HG02588 (cell line): Measurements from ENCODE around the gene LRBA.
A peak's percentile ranks its signal among the peaks of the same experiment; 100 is the strongest.
"Not testable (repeated sequence)": the region's sequence is repeated elsewhere in the genome, so short reads cannot be mapped to it uniquely, and the experiment has no call there.

ENCODE experiments used
- ATAC-seq: cut with Tn5 transposase; IDR thresholded peaks from one replicate; pipeline ENCODE4 v1.9.1; 2021; ENCODE audit warnings: mild to moderate bottlenecking, moderate library complexity; ENCODE audit not compliant: unreplicated experiment

Gene LRBA

GRCh38 chr4:151022586-151022985, 7.5 kb upstream of the LRBA start:
- ATAC-seq = no peak

GRCh38 chr4:151021637-151022334, 6.7 kb upstream of the LRBA start:
- no peak for ATAC-seq

- ATAC-seq = peak; percentile 75
Observed at GRCh38 chr4:151015459-151016347, 619 bp upstream of the LRBA start.

GRCh38 chr4:151013944-151014343, 1.1 kb downstream of the LRBA start:
- no peak for ATAC-seq

- ATAC-seq = no peak
Observed at GRCh38 chr4:151013491-151013890, 1.6 kb downstream of the LRBA start.

GRCh38 chr4:151012820-151013219, 2.3 kb downstream of the LRBA start:
- no peak for ATAC-seq

GRCh38 chr4:151012376-151012775, 2.7 kb downstream of the LRBA start:
- no peak for ATAC-seq

GRCh38 chr4:151004222-151004621, 10.9 kb downstream of the LRBA start:
- no peak for ATAC-seq

GRCh38 chr4:151000747-151001429, 14.2 kb downstream of the LRBA start:
- no peak for ATAC-seq

GRCh38 chr4:150999086-150999485, 16.0 kb downstream of the LRBA start:
- no peak for ATAC-seq

- no peak for ATAC-seq
Observed at GRCh38 chr4:150997141-150997540, 17.9 kb downstream of the LRBA start.

- no peak for ATAC-seq
Observed at GRCh38 chr4:150994721-150995120, 20.4 kb downstream of the LRBA start.

- not testable (repeated sequence) for ATAC-seq
Observed at GRCh38 chr4:150993577-150993976, 21.5 kb downstream of the LRBA start.

GRCh38 chr4:150990993-150991392, 24.1 kb downstream of the LRBA start:
- ATAC-seq = no peak

GRCh38 chr4:150990250-150990649, 24.8 kb downstream of the LRBA start:
- no peak for ATAC-seq

GRCh38 chr4:150988238-150988637, 26.8 kb downstream of the LRBA start:
- ATAC-seq = no peak

GRCh38 chr4:150987204-150987603, 27.9 kb downstream of the LRBA start:
- ATAC-seq = no peak

- ATAC-seq = peak; percentile 47
Observed at GRCh38 chr4:150986085-150986484, 29.0 kb downstream of the LRBA start.

- ATAC-seq = no peak
Observed at GRCh38 chr4:150983851-150984250, 31.2 kb downstream of the LRBA start.

GRCh38 chr4:150982557-150983233, 32.4 kb downstream of the LRBA start:
- ATAC-seq = no peak
